ENCODE data around the gene TNFRSF8.

The TNFRSF8 gene

DNA sequence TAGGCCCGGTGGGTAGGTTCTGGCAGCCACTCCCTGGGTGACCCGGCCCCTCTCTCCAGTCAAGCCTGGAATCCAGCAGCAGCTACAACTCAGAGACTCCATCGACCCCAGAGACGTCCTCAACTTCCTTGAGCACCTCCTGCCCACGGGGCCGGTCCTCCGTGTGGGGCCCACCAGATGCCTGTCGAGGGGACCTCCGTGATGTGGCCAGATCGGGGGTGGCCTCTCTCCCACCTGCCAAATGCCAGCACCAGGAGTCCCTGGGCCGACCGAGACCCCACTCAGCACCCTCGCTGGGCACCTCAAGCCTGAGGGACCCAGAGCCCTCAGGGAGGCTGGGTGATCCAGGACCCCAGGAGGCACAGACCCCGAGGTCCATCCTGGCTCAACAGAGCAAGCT lies 41.1 kb upstream of the TNFRSF8 start:
- H3K4me2 ChIP-seq (ENCODE audit: insufficient read depth, low read length, poor library complexity, severe bottlenecking), result no peak overlapping the region

GRCh38 chr1:12026586-12026985 lies 36.5 kb upstream of the TNFRSF8 start:
- H3K36me3 ChIP-seq (replicated peaks in 1 of 2; ENCODE audit: control insufficient read depth in 2 of 2, insufficient read depth in 2 of 2, low read length in 2 of 2), result peaks cover 52 to 92% of the 10 kb centered on the region in 2 donors
- no peak for DNase-seq (ENCODE audit: low spot score)
- no CpG with 5 or more reads among the region's 10 CpGs for WGBS, 2 donors (ENCODE audit: extremely low coverage in 2 of 2, insufficient read length in 2 of 2, insufficient replicate concordance in 1 of 2)

More for the DNA sequence above, 41.1 kb upstream of the TNFRSF8 start:
- Histone ChIP-seq H3K27me3 (ENCODE audit: control insufficient read depth in 3 of 3, insufficient read depth in 3 of 3, low read depth in 1 of 3, low read length in 3 of 3) (no peaks in the 10 kb centered on the region), H2BK120ac (ENCODE audit: low read depth, low read length) (no peak overlapping the region), H3K23ac (ENCODE audit: low read depth, low read length, poor library complexity) (peak overlapping the region; percentile 65), H2BK12ac (ENCODE audit: low read length) (peak overlapping the region; percentile 5), H3K36me3 (replicated peaks in 1 of 2; ENCODE audit: control insufficient read depth in 2 of 2, insufficient read depth in 2 of 2, low read length in 2 of 2) (peaks cover 33 to 53% of the 10 kb centered on the region in 2 donors), H4K91ac (ENCODE audit: low read depth, low read length, poor library complexity) (no peak overlapping the region), H2BK5ac (ENCODE audit: low read length) (peak overlapping the region; percentile 48), H3K27ac (replicated peaks; ENCODE audit: low read length) (no peak overlapping the region), H3K79me1 (ENCODE audit: low read depth, low read length) (peaks cover 12% of the 10 kb centered on the region), H3K4me1 (ENCODE audit: control insufficient read depth in 2 of 2, insufficient read depth in 1 of 2, low read depth in 1 of 2, low read length in 2 of 2) (peaks cover 2 to 3% of the 10 kb centered on the region in 2 donors), H2AK5ac (ENCODE audit: low read depth, low read length) (peak overlapping the region; percentile 35), H3K14ac (ENCODE audit: low read length) (no peak overlapping the region), H3K18ac (ENCODE audit: low read length) (no peak overlapping the region), H2BK15ac (ENCODE audit: low read length) (no peak overlapping the region), H4K8ac (ENCODE audit: low read depth, low read length) (no peak overlapping the region), H3K9ac (ENCODE audit: low read depth, low read length, poor library complexity) (no peak overlapping the region), H3K4me3 (ENCODE audit: low read length in 2 of 2) (no peak overlapping the region), H2AFZ (ENCODE audit: low read length) (no peak overlapping the region), H3K4ac (ENCODE audit: low read length) (no peak overlapping the region), H3K9me3 (replicated peaks in 1 of 2; ENCODE audit: control insufficient read depth in 2 of 2, insufficient read depth in 1 of 2, low read depth in 1 of 2, low read length in 2 of 2) (peaks cover 0 to 3% of the 10 kb centered on the region in 2 donors)
- no peak for DNase-seq (ENCODE audit: low spot score)
- no CpG with 5 or more reads among the region's 14 CpGs for WGBS, 2 donors (ENCODE audit: extremely low coverage in 2 of 2, insufficient read length in 2 of 2, insufficient replicate concordance in 1 of 2)

DNA sequence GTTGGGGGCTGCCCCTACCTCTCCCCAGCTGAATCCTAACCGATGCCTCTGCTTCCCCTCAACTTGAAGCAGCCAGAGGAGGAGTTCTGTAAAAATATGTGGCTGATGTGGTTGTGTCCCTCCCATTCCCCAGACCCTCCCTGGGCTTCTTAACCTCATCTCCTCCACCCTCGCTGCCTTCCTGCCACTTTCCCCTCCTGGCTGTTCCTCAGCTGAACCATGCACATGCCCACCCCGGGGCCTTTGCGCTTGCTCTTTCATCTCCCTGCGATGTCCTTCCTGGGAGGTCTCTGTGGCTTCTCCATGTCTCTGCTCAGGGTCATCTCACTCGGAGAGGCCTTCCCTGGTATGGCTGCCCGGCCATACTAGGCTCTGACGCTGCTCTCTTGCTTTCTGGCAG lies 34.9 kb upstream of the TNFRSF8 start:
- Histone ChIP-seq H4K8ac (ENCODE audit: low read depth, low read length) (no peak overlapping the region), H3K9me3 (replicated peaks in 1 of 2; ENCODE audit: control insufficient read depth in 2 of 2, insufficient read depth in 1 of 2, low read depth in 1 of 2, low read length in 2 of 2) (no peaks in the 10 kb centered on the region), H3K18ac (ENCODE audit: low read length) (no peak overlapping the region), H3K27me3 (ENCODE audit: control insufficient read depth in 3 of 3, insufficient read depth in 3 of 3, low read depth in 1 of 3, low read length in 3 of 3) (no peaks in the 10 kb centered on the region), H3K4me1 (ENCODE audit: control insufficient read depth in 2 of 2, insufficient read depth in 1 of 2, low read depth in 1 of 2, low read length in 2 of 2) (no peaks in the 10 kb centered on the region), H2AK5ac (ENCODE audit: low read depth, low read length) (no peak overlapping the region), H3K4ac (ENCODE audit: low read length) (no peak overlapping the region), H3K27ac (replicated peaks; ENCODE audit: low read length) (no peak overlapping the region), H2BK12ac (ENCODE audit: low read length) (no peak overlapping the region), H4K91ac (ENCODE audit: low read depth, low read length, poor library complexity) (no peak overlapping the region), H3K23ac (ENCODE audit: low read depth, low read length, poor library complexity) (no peak overlapping the region), H2AFZ (ENCODE audit: low read length) (no peak overlapping the region), H2BK5ac (ENCODE audit: low read length) (no peak overlapping the region), H3K4me2 (ENCODE audit: insufficient read depth, low read length, poor library complexity, severe bottlenecking) (no peak overlapping the region), H2BK15ac (ENCODE audit: low read length) (no peak overlapping the region), H3K9ac (ENCODE audit: low read depth, low read length, poor library complexity) (no peak overlapping the region), H3K36me3 (replicated peaks in 1 of 2; ENCODE audit: control insufficient read depth in 2 of 2, insufficient read depth in 2 of 2, low read length in 2 of 2) (peaks cover 45 to 86% of the 10 kb centered on the region in 2 donors), H3K4me3 (ENCODE audit: low read length in 2 of 2) (no peak overlapping the region), H3K79me1 (ENCODE audit: low read depth, low read length) (no peaks in the 10 kb centered on the region), H3K14ac (ENCODE audit: low read length) (no peak overlapping the region), H2BK120ac (ENCODE audit: low read depth, low read length) (no peak overlapping the region)
- DNase-seq (ENCODE audit: low spot score), result no peak
- WGBS, 2 donors (ENCODE audit: extremely low coverage in 2 of 2, insufficient read length in 2 of 2, insufficient replicate concordance in 1 of 2), result no CpG with 5 or more reads among the region's 8 CpGs

More at GRCh38 chr1:12026586-12026985, 36.5 kb upstream of the TNFRSF8 start:
- Histone ChIP-seq H2BK5ac (ENCODE audit: low read length) (peak overlapping the region; percentile 39), H3K18ac (ENCODE audit: low read length) (no peak overlapping the region), H3K23ac (ENCODE audit: low read depth, low read length, poor library complexity) (peak overlapping the region; percentile 47), H4K8ac (ENCODE audit: low read depth, low read length) (no peak overlapping the region), H2BK15ac (ENCODE audit: low read length) (no peak overlapping the region), H3K9ac (ENCODE audit: low read depth, low read length, poor library complexity) (peak overlapping the region; percentile 34), H4K91ac (ENCODE audit: low read depth, low read length, poor library complexity) (no peak overlapping the region), H3K27me3 (ENCODE audit: control insufficient read depth in 3 of 3, insufficient read depth in 3 of 3, low read depth in 1 of 3, low read length in 3 of 3) (no peaks in the 10 kb centered on the region), H2BK12ac (ENCODE audit: low read length) (no peak overlapping the region), H2BK120ac (ENCODE audit: low read depth, low read length) (no peak overlapping the region), H3K27ac (replicated peaks; ENCODE audit: low read length) (no peak overlapping the region), H3K4me2 (ENCODE audit: insufficient read depth, low read length, poor library complexity, severe bottlenecking) (no peak overlapping the region), H3K4ac (ENCODE audit: low read length) (no peak overlapping the region), H2AK5ac (ENCODE audit: low read depth, low read length) (no peak overlapping the region), H3K9me3 (replicated peaks in 1 of 2; ENCODE audit: control insufficient read depth in 2 of 2, insufficient read depth in 1 of 2, low read depth in 1 of 2, low read length in 2 of 2) (peaks cover 0 to 3% of the 10 kb centered on the region in 2 donors), H3K79me1 (ENCODE audit: low read depth, low read length) (peaks cover 8% of the 10 kb centered on the region), H3K14ac (ENCODE audit: low read length) (no peak overlapping the region), H3K4me1 (ENCODE audit: control insufficient read depth in 2 of 2, insufficient read depth in 1 of 2, low read depth in 1 of 2, low read length in 2 of 2) (no peaks in the 10 kb centered on the region), H3K4me3 (ENCODE audit: low read length in 2 of 2) (peak overlapping the region in 1 of 2 donors; percentile 39), H2AFZ (ENCODE audit: low read length) (no peak overlapping the region)

DNA sequence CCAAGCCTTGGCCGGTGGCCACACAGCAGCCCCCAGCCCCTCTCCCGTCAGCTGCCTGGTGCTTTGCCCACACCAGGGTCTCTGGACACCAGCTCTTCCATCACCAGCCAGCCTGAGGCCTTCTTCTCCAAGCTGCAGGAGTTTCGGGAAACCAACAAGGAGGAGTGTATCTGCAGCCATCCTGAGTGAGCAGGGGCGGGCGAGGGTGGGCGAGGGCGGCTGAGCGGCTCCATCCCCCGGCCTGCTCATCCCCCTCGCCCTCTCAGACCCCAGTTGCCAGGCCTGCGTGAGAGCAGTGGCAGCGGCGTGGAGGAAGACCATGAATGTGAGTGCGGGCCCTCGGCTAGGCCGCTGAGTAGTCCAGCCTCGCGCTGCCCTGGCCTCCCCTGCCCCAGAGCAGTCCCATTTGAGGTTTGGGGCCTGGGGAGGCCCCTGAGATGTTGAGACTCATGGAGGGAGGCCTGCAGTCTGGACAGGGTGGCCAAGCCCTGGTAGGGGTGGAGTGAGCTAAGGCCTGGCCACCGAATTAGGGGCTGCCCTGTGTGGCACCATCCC lies 34.1 kb upstream of the TNFRSF8 start:
- Histone ChIP-seq H2BK15ac (ENCODE audit: low read length) (no peak overlapping the region), H3K18ac (ENCODE audit: low read length) (no peak overlapping the region), H4K91ac (ENCODE audit: low read depth, low read length, poor library complexity) (no peak overlapping the region), H3K9ac (ENCODE audit: low read depth, low read length, poor library complexity) (peak overlapping the region; percentile 36), H2AFZ (ENCODE audit: low read length) (no peak overlapping the region), H2BK120ac (ENCODE audit: low read depth, low read length) (no peak overlapping the region), H2AK5ac (ENCODE audit: low read depth, low read length) (no peak overlapping the region), H3K23ac (ENCODE audit: low read depth, low read length, poor library complexity) (no peak overlapping the region), H3K4me1 (ENCODE audit: control insufficient read depth in 2 of 2, insufficient read depth in 1 of 2, low read depth in 1 of 2, low read length in 2 of 2) (no peaks in the 10 kb centered on the region), H3K36me3 (replicated peaks in 1 of 2; ENCODE audit: control insufficient read depth in 2 of 2, insufficient read depth in 2 of 2, low read length in 2 of 2) (peaks cover 41 to 81% of the 10 kb centered on the region in 2 donors), H3K27ac (replicated peaks; ENCODE audit: low read length) (no peak overlapping the region), H2BK5ac (ENCODE audit: low read length) (peak overlapping the region; percentile 31), H3K79me1 (ENCODE audit: low read depth, low read length) (no peaks in the 10 kb centered on the region), H3K14ac (ENCODE audit: low read length) (peak overlapping the region; percentile 50), H2BK12ac (ENCODE audit: low read length) (no peak overlapping the region), H3K27me3 (ENCODE audit: control insufficient read depth in 3 of 3, insufficient read depth in 3 of 3, low read depth in 1 of 3, low read length in 3 of 3) (no peaks in the 10 kb centered on the region), H3K4ac (ENCODE audit: low read length) (no peak overlapping the region), H3K9me3 (replicated peaks in 1 of 2; ENCODE audit: control insufficient read depth in 2 of 2, insufficient read depth in 1 of 2, low read depth in 1 of 2, low read length in 2 of 2) (no peaks in the 10 kb centered on the region), H4K8ac (ENCODE audit: low read depth, low read length) (no peak overlapping the region), H3K4me3 (ENCODE audit: low read length in 2 of 2) (no peak overlapping the region), H3K4me2 (ENCODE audit: insufficient read depth, low read length, poor library complexity, severe bottlenecking) (no peak overlapping the region)
- WGBS, 2 donors (ENCODE audit: extremely low coverage in 2 of 2, insufficient read length in 2 of 2, insufficient replicate concordance in 1 of 2), result no CpG with 5 or more reads among the region's 19 CpGs
- no peak for DNase-seq (ENCODE audit: low spot score)
